Measurements from ENCODE around the gene ACOT11. TPM values are rescaled to one million over a fixed set of nuclear protein-coding genes. Genes with fewer than 3 reads are reported as not detected.

Gene ACOT11
- total and polyA plus RNA-seq, 7 experiments from 2014 or later, result 0.06 to 2.3 (median 0.87) TPM; not detected in 1

DNA sequence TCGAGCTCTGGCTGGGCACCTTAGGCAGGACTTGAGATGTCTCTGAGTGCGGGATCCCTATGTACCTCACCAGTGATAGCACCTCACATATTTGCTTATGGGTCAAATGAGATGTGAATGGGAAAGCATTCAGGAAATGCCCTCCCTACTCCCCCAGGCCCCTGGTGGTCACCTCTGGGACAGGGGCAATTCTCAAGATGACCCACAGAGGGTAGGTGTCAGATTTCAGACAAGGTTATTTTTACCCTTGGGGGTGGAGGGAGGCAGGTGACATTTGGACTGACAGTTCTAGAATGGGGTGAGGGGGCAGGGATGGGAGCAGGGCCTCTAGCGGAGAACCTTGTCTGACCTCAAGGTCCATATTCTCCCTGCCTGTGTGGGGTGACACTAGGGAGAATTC lies 27.1 kb downstream of the ACOT11 start:
- no peak overlapping the region for H3K27ac ChIP-seq (ENCODE audit: low read depth, low read length)
- Mint-ChIP-seq H3K9me3 (peaks cover 0 to 3% (median 0%) of the 10 kb centered on the region in 11 donors), H3K27ac (no peak overlapping the region), H3K36me3 (no peaks in the 10 kb centered on the region), H3K27me3 (no peaks in the 10 kb centered on the region), H3K4me1 (peaks cover 0 to 7% (median 0%) of the 10 kb centered on the region in 7 donors), H3K4me3 (no peak overlapping the region)
- ChIA-PET POLR2A (no interaction called here), CTCF (no interaction called here)
- no peaks in the 10 kb centered on the region for H3K4me1 ChIP-seq (ENCODE audit: control insufficient read depth in 2 of 2, insufficient read depth in 2 of 2, low read length in 2 of 2)
- ATAC-seq (no peak), DNase-seq (no peak)
- H3K27me3 ChIP-seq (ENCODE audit: control insufficient read depth in 2 of 2, insufficient read depth in 2 of 2, low read length in 2 of 2), result no peaks in the 10 kb centered on the region
- no peaks in the 10 kb centered on the region for H3K36me3 ChIP-seq (ENCODE audit: control insufficient read depth in 2 of 3, insufficient read depth in 3 of 3, low read length in 3 of 3)
- intact Hi-C loops (cut with micrococcal nuclease), result no loop called here
- no peaks in the 10 kb centered on the region for H3K9me3 ChIP-seq (ENCODE audit: control insufficient read depth in 2 of 3, low read length in 3 of 3)
- H3K4me3 ChIP-seq (ENCODE audit: low read length), result no peak overlapping the region

GRCh38 chr1:54575605-54576290 lies 27.7 kb downstream of the ACOT11 start:
- intact Hi-C loops (cut with micrococcal nuclease), result no loop called here
- CTCF ChIA-PET, result interaction anchor here (0.6 kb wide), 1 partner anchor 257 kb away, joined by 3 read pairs; no protein-coding TSS in a partner anchor
- Mint-ChIP-seq H3K4me3 (no peak overlapping the region), H3K27me3 (no peaks in the 10 kb centered on the region), H3K36me3 (no peaks in the 10 kb centered on the region), H3K27ac (no peak overlapping the region), H3K4me1 (peaks cover 0 to 7% (median 0%) of the 10 kb centered on the region in 7 donors), H3K9me3 (peaks cover 0 to 3% (median 0%) of the 10 kb centered on the region in 11 donors)
- Histone ChIP-seq H3K4me1 (ENCODE audit: control insufficient read depth in 2 of 2, insufficient read depth in 2 of 2, low read length in 2 of 2) (no peaks in the 10 kb centered on the region), H3K9me3 (ENCODE audit: control insufficient read depth in 2 of 3, low read length in 3 of 3) (no peaks in the 10 kb centered on the region), H3K36me3 (ENCODE audit: control insufficient read depth in 2 of 3, insufficient read depth in 3 of 3, low read length in 3 of 3) (no peaks in the 10 kb centered on the region), H3K27me3 (ENCODE audit: control insufficient read depth in 2 of 2, insufficient read depth in 2 of 2, low read length in 2 of 2) (no peaks in the 10 kb centered on the region), H3K4me3 (ENCODE audit: low read length) (no peak overlapping the region), H3K27ac (ENCODE audit: low read depth, low read length) (no peak overlapping the region)
- ATAC-seq (no peak), DNase-seq (no peak)
- POLR2A ChIA-PET, result interaction anchor here (0.9 kb wide), 1 partner anchor 12 kb away, joined by 3 read pairs; no protein-coding TSS in a partner anchor

DNA sequence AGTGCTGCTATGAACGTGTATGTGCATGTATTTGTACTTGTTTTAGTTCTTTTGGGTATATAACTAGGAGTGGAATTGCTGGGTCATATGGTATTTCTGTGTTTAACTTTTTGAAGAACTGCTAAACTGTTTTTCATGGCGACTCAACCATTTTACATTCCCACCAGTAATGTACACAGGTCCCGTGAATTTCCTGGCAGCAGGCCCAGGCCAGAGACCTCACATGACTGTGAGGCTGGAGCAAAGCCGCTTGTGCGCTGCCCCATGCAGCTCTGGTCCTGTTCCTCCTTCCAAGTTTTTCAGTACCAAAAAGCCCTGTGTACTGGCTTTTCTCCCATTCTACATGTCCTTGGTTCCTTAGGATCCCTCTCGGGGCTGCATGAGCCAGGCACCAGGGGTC lies 29.6 kb downstream of the ACOT11 start:
- H3K27me3 Mint-ChIP-seq, result no peaks in the 10 kb centered on the region
- H3K36me3 Mint-ChIP-seq, result no peaks in the 10 kb centered on the region
- H3K4me3 ChIP-seq (ENCODE audit: low read length), result no peak overlapping the region
- intact Hi-C loops (cut with micrococcal nuclease), result no loop called here
- no peak overlapping the region for H3K27ac ChIP-seq (ENCODE audit: low read depth, low read length)
- no peaks in the 10 kb centered on the region for H3K27me3 ChIP-seq (ENCODE audit: control insufficient read depth in 2 of 2, insufficient read depth in 2 of 2, low read length in 2 of 2)
- no peaks in the 10 kb centered on the region for H3K9me3 ChIP-seq (ENCODE audit: control insufficient read depth in 2 of 3, low read length in 3 of 3)
- H3K4me3 Mint-ChIP-seq, result no peak overlapping the region
- H3K4me1 Mint-ChIP-seq, result peaks cover 0 to 1% (median 0%) of the 10 kb centered on the region in 7 donors
- POLR2A ChIA-PET, result no interaction called here
- CTCF ChIA-PET, result no interaction called here
- peaks cover 0 to 3% (median 0%) of the 10 kb centered on the region in 11 donors for H3K9me3 Mint-ChIP-seq
- no peak overlapping the region for H3K27ac Mint-ChIP-seq
- no peak for DNase-seq
- no peaks in the 10 kb centered on the region for H3K36me3 ChIP-seq (ENCODE audit: control insufficient read depth in 2 of 3, insufficient read depth in 3 of 3, low read length in 3 of 3)
- no peak for ATAC-seq
- H3K4me1 ChIP-seq (ENCODE audit: control insufficient read depth in 2 of 2, insufficient read depth in 2 of 2, low read length in 2 of 2), result no peaks in the 10 kb centered on the region

- H3K9me3 Mint-ChIP-seq, result peaks cover 0 to 3% (median 0%) of the 10 kb centered on the region in 11 donors
- peaks cover 0 to 1% (median 0%) of the 10 kb centered on the region in 7 donors for H3K4me1 Mint-ChIP-seq
- Histone ChIP-seq H3K36me3 (ENCODE audit: control insufficient read depth in 2 of 3, insufficient read depth in 3 of 3, low read length in 3 of 3) (no peaks in the 10 kb centered on the region), H3K27me3 (ENCODE audit: control insufficient read depth in 2 of 2, insufficient read depth in 2 of 2, low read length in 2 of 2) (no peaks in the 10 kb centered on the region), H3K27ac (ENCODE audit: low read depth, low read length) (no peak overlapping the region), H3K4me3 (ENCODE audit: low read length) (no peak overlapping the region), H3K4me1 (ENCODE audit: control insufficient read depth in 2 of 2, insufficient read depth in 2 of 2, low read length in 2 of 2) (no peaks in the 10 kb centered on the region), H3K9me3 (ENCODE audit: control insufficient read depth in 2 of 3, low read length in 3 of 3) (no peaks in the 10 kb centered on the region)
- ATAC-seq (no peak), DNase-seq (no peak)
- no peaks in the 10 kb centered on the region for H3K36me3 Mint-ChIP-seq
- CTCF ChIA-PET, result no interaction called here
- intact Hi-C loops (cut with micrococcal nuclease), result no loop called here
- no peak overlapping the region for H3K27ac Mint-ChIP-seq
- no peak overlapping the region for H3K4me3 Mint-ChIP-seq
- H3K27me3 Mint-ChIP-seq, result no peaks in the 10 kb centered on the region
- POLR2A ChIA-PET, result no interaction called here
Observed at GRCh38 chr1:54579337-54579781, 31.3 kb downstream of the ACOT11 start.

GRCh38 chr1:54580856-54581550 lies 33.0 kb downstream of the ACOT11 start:
- no peaks in the 10 kb centered on the region for H3K36me3 Mint-ChIP-seq
- Histone ChIP-seq H3K9me3 (ENCODE audit: control insufficient read depth in 2 of 3, low read length in 3 of 3) (no peaks in the 10 kb centered on the region), H3K4me1 (ENCODE audit: control insufficient read depth in 2 of 2, insufficient read depth in 2 of 2, low read length in 2 of 2) (no peaks in the 10 kb centered on the region), H3K4me3 (ENCODE audit: low read length) (no peak overlapping the region), H3K36me3 (ENCODE audit: control insufficient read depth in 2 of 3, insufficient read depth in 3 of 3, low read length in 3 of 3) (no peaks in the 10 kb centered on the region), H3K27me3 (ENCODE audit: control insufficient read depth in 2 of 2, insufficient read depth in 2 of 2, low read length in 2 of 2) (no peaks in the 10 kb centered on the region), H3K27ac (ENCODE audit: low read depth, low read length) (no peak overlapping the region)
- H3K9me3 Mint-ChIP-seq, result peaks cover 0 to 3% (median 0%) of the 10 kb centered on the region in 11 donors
- H3K4me3 Mint-ChIP-seq, result no peak overlapping the region
- intact Hi-C loops (cut with micrococcal nuclease), result no loop called here
- peak overlapping the region in 1 of 9 donors; percentile 14 for H3K27ac Mint-ChIP-seq
- ChIA-PET POLR2A (no interaction called here), CTCF (no interaction called here)
- peaks cover 0 to 1% (median 0%) of the 10 kb centered on the region in 7 donors for H3K4me1 Mint-ChIP-seq
- no peak for DNase-seq
- no peaks in the 10 kb centered on the region for H3K27me3 Mint-ChIP-seq
- peak; percentile 10 for ATAC-seq

DNA sequence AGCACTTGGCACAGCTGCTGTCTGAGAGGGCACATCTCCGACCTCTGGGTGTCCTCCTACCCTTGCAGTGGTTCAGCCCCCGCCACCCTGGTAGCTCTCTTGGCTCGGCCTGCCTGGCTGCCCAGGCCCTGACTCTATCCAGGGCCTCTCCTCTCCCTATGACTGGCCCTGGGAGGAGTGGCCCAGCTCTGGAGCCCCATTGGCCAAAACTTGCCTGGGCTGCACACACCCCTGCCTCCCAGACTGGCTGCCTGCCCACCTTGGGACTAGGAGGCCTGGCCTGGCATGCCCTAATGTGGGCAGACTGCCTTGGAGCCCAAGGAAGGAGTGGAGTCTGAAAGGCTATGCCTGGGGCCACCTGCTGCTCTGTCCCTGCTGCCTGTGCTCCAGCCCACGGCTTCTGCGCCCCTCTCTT lies 33.6 kb downstream of the ACOT11 start:
- intact Hi-C loops (cut with micrococcal nuclease), result no loop called here
- H3K4me3 Mint-ChIP-seq, result no peak overlapping the region
- H3K27ac ChIP-seq (ENCODE audit: low read depth, low read length), result no peak overlapping the region
- CTCF ChIA-PET, result no interaction called here
- ATAC-seq (no peak), DNase-seq (no peak)
- H3K4me1 ChIP-seq (ENCODE audit: control insufficient read depth in 2 of 2, insufficient read depth in 2 of 2, low read length in 2 of 2), result no peaks in the 10 kb centered on the region
- no peak overlapping the region for H3K27ac Mint-ChIP-seq
- H3K9me3 ChIP-seq (ENCODE audit: control insufficient read depth in 2 of 3, low read length in 3 of 3), result no peaks in the 10 kb centered on the region
- no peaks in the 10 kb centered on the region for H3K27me3 Mint-ChIP-seq
- no peak overlapping the region for H3K4me3 ChIP-seq (ENCODE audit: low read length)
- no peaks in the 10 kb centered on the region for H3K27me3 ChIP-seq (ENCODE audit: control insufficient read depth in 2 of 2, insufficient read depth in 2 of 2, low read length in 2 of 2)
- H3K9me3 Mint-ChIP-seq, result peaks cover 0 to 3% (median 0%) of the 10 kb centered on the region in 11 donors
- POLR2A ChIA-PET, result no interaction called here
- no peaks in the 10 kb centered on the region for H3K36me3 Mint-ChIP-seq
- H3K36me3 ChIP-seq (ENCODE audit: control insufficient read depth in 2 of 3, insufficient read depth in 3 of 3, low read length in 3 of 3), result no peaks in the 10 kb centered on the region
- peaks cover 0 to 1% (median 0%) of the 10 kb centered on the region in 7 donors for H3K4me1 Mint-ChIP-seq

Measured in naive thymus-derived CD4-positive, alpha-beta T cell (primary cell).